ENCODE results near the gene GUCA2A. TPM values are rescaled to one million over a fixed set of nuclear protein-coding genes. Genes with fewer than 3 reads are reported as not detected.

Gene GUCA2A
- polyA plus RNA-seq, 3 donors: not detected

GRCh38 chr1:42130061-42130660, 34.4 kb downstream of the GUCA2A start:
- Histone ChIP-seq H4K20me1 (ENCODE audit: insufficient read depth, low read length) (no peaks in the 10 kb centered on the region), H3K36me3 (replicated peaks in 1 of 2; ENCODE audit: control insufficient read depth in 1 of 2, insufficient read depth in 2 of 2, low read length in 2 of 2) (no peaks in the 10 kb centered on the region), H3K27ac (ENCODE audit: low read depth in 1 of 2, low read length in 2 of 2) (no peak overlapping the region), H3K4me2 (replicated peaks; ENCODE audit: extremely low read depth, low read length, poor library complexity, severe bottlenecking) (no peak overlapping the region), H2AFZ (ENCODE audit: insufficient read depth, low read depth, low read length, poor library complexity, severe bottlenecking) (no peak overlapping the region), H3K9ac (ENCODE audit: insufficient read depth, low read length, poor library complexity, severe bottlenecking) (no peak overlapping the region), H3K9me3 (replicated peaks in 1 of 2; ENCODE audit: control insufficient read depth in 1 of 2, insufficient read depth in 1 of 2, low read length in 2 of 2) (no peaks in the 10 kb centered on the region), H3K4me1 (ENCODE audit: control insufficient read depth in 1 of 2, insufficient read depth in 2 of 2, low read length in 2 of 2) (no peaks in the 10 kb centered on the region), H3K4me3 (replicated peaks in 1 of 3; ENCODE audit: low read depth in 2 of 3, low read length in 3 of 3) (no peak overlapping the region), H3K27me3 (ENCODE audit: control insufficient read depth in 2 of 2, insufficient read depth in 2 of 2, low read length in 2 of 2) (no peaks in the 10 kb centered on the region), H3K79me2 (ENCODE audit: insufficient read depth, low read length) (no peaks in the 10 kb centered on the region)
- no peak for DNase-seq
- Mint-ChIP-seq H3K4me3 (no peak overlapping the region), H3K27me3 (ENCODE audit: low read depth in 3 of 3) (peaks cover 0 to 1% (median 0%) of the 10 kb centered on the region in 3 donors), H3K9me3 (peaks cover 0 to 2% (median 0%) of the 10 kb centered on the region in 7 donors), H3K36me3 (no peaks in the 10 kb centered on the region), H3K4me1 (no peaks in the 10 kb centered on the region), H3K27ac (no peak overlapping the region)
- intact Hi-C loops (cut with micrococcal nuclease): no loop called here
- TF ChIP-seq CTCF (IDR thresholded peaks at IDR 0.05): no peak
- WGBS (ENCODE audit: insufficient coverage): 100% methylated on average over 2 of the region's 5 CpGs

- H3K36me3 ChIP-seq (replicated peaks in 1 of 2; ENCODE audit: control insufficient read depth in 1 of 2, insufficient read depth in 2 of 2, low read length in 2 of 2): no peaks in the 10 kb centered on the region
- H3K9ac ChIP-seq (ENCODE audit: insufficient read depth, low read length, poor library complexity, severe bottlenecking): no peak overlapping the region
- H3K79me2 ChIP-seq (ENCODE audit: insufficient read depth, low read length): no peaks in the 10 kb centered on the region
- no peak overlapping the region for H3K4me3 ChIP-seq (replicated peaks in 1 of 3; ENCODE audit: low read depth in 2 of 3, low read length in 3 of 3)
- no peak for TF ChIP-seq CTCF (IDR thresholded peaks at IDR 0.05)
- H2AFZ ChIP-seq (ENCODE audit: insufficient read depth, low read depth, low read length, poor library complexity, severe bottlenecking): no peak overlapping the region
- no peak for DNase-seq
- H3K27me3 ChIP-seq (ENCODE audit: control insufficient read depth in 2 of 2, insufficient read depth in 2 of 2, low read length in 2 of 2): no peaks in the 10 kb centered on the region
- Mint-ChIP-seq H3K4me3 (no peak overlapping the region), H3K36me3 (no peaks in the 10 kb centered on the region), H3K9me3 (peaks cover 0 to 4% (median 2%) of the 10 kb centered on the region in 7 donors), H3K27me3 (ENCODE audit: low read depth in 3 of 3) (peaks cover 0 to 3% (median 1%) of the 10 kb centered on the region in 3 donors), H3K4me1 (no peaks in the 10 kb centered on the region), H3K27ac (no peak overlapping the region)
- no peak overlapping the region for H3K27ac ChIP-seq (ENCODE audit: low read depth in 1 of 2, low read length in 2 of 2)
- no peaks in the 10 kb centered on the region for H4K20me1 ChIP-seq (ENCODE audit: insufficient read depth, low read length)
- no peak overlapping the region for H3K4me2 ChIP-seq (replicated peaks; ENCODE audit: extremely low read depth, low read length, poor library complexity, severe bottlenecking)
- H3K9me3 ChIP-seq (replicated peaks in 1 of 2; ENCODE audit: control insufficient read depth in 1 of 2, insufficient read depth in 1 of 2, low read length in 2 of 2): no peaks in the 10 kb centered on the region
- no peaks in the 10 kb centered on the region for H3K4me1 ChIP-seq (ENCODE audit: control insufficient read depth in 1 of 2, insufficient read depth in 2 of 2, low read length in 2 of 2)
- intact Hi-C loops (cut with micrococcal nuclease): no loop called here
- WGBS (ENCODE audit: insufficient coverage): no CpG with 5 or more reads among the region's 3 CpGs
Observed at GRCh38 chr1:42128964-42129363, 35.6 kb downstream of the GUCA2A start.
